GM18909 (cell line): ENCODE data around the gene ETFA.

Source experiments
- ATAC-seq: cut with Tn5 transposase; IDR thresholded peaks from one replicate; pipeline ENCODE4 v1.9.1; 2021; ENCODE audit warnings: mild to moderate bottlenecking; ENCODE audit not compliant: unreplicated experiment, poor library complexity

ETFA gene

GRCh38 chr15:76199106-76200082 is 111.9 kb downstream of the ETFA start:
- no peak for ATAC-seq

GRCh38 chr15:76198456-76199105 is 112.7 kb downstream of the ETFA start:
- no peak for ATAC-seq

GRCh38 chr15:76197703-76198455 is 113.4 kb downstream of the ETFA start:
- ATAC-seq = no peak

GRCh38 chr15:76196269-76197231 is 114.7 kb downstream of the ETFA start:
- ATAC-seq = no peak

GRCh38 chr15:76195506-76196268 is 115.6 kb downstream of the ETFA start:
- ATAC-seq = no peak

GRCh38 chr15:76193934-76194333 is 117.3 kb downstream of the ETFA start:
- ATAC-seq = no peak

GRCh38 chr15:76192715-76193114 is 118.6 kb downstream of the ETFA start:
- ATAC-seq = no peak

- no peak for ATAC-seq
Measured at GRCh38 chr15:76191539-76192244, 119.6 kb downstream of the ETFA start.

GRCh38 chr15:76190751-76191538 is 120.3 kb downstream of the ETFA start:
- peak; percentile 87 for ATAC-seq

GRCh38 chr15:76190070-76190564 is 121.2 kb downstream of the ETFA start:
- ATAC-seq = no peak

GRCh38 chr15:76189106-76189505 is 122.2 kb downstream of the ETFA start:
- ATAC-seq = no peak

GRCh38 chr15:76187163-76187562 is 124.1 kb downstream of the ETFA start:
- ATAC-seq = no peak

- no peak for ATAC-seq
Measured at GRCh38 chr15:76185716-76186115, 125.6 kb downstream of the ETFA start.

GRCh38 chr15:76184650-76185035 is 126.6 kb downstream of the ETFA start:
- no peak for ATAC-seq

GRCh38 chr15:76183930-76184649 is 127.2 kb downstream of the ETFA start:
- ATAC-seq = no peak

GRCh38 chr15:76181705-76182107 is 129.6 kb downstream of the ETFA start:
- ATAC-seq = peak; percentile 78

- no peak for ATAC-seq
Measured at GRCh38 chr15:76180321-76180720, 130.9 kb downstream of the ETFA start.
